Loucy (cell line): ENCODE data around the gene CACNA1C.

Experiments
- H2AFZ ChIP-seq: fragments of 200-600 bp; sonication (generic); 2 replicates; pipeline ENCODE4 v1.6.0; 2016; ENCODE audit warnings: antibody characterized with exemption, mild to moderate bottlenecking, low read length, moderate library complexity
- H3F3A ChIP-seq: fragments of 200-600 bp; 2 replicates; pipeline ENCODE4 v1.6.0; 2016; ENCODE audit warnings: antibody characterized with exemption, low read depth, mild to moderate bottlenecking
- H3K27me3 ChIP-seq: fragments of 200-600 bp; sonication (generic); 2 replicates; pipeline ENCODE4 v1.6.1; 2014; ENCODE audit warnings: low read length, mild to moderate bottlenecking; ENCODE audit not compliant: insufficient read depth, poor library complexity, severe bottlenecking
- H3K36me3 ChIP-seq: fragments of 200-600 bp; sonication (generic); 2 replicates; pipeline ENCODE4 v1.6.1; 2016; ENCODE audit warnings: low read length; ENCODE audit not compliant: insufficient read depth
- H3K4me1 ChIP-seq: fragments of 200-600 bp; sonication (generic); 2 replicates; pipeline ENCODE4 v1.5.1; 2014; ENCODE audit warnings: low read length, mild to moderate bottlenecking; ENCODE audit not compliant: insufficient read depth, poor library complexity, severe bottlenecking
- H3K4me2 ChIP-seq: fragments of 200-600 bp; sonication (generic); 2 replicates; pipeline ENCODE4 v1.6.0; 2014; ENCODE audit warnings: antibody characterized with exemption, low read length, low read depth, mild to moderate bottlenecking; ENCODE audit not compliant: poor library complexity, severe bottlenecking
- H3K4me3 ChIP-seq: fragments of 200-600 bp; sonication (generic); 2 replicates; pipeline ENCODE4 v1.5.1; 2014; ENCODE audit warnings: low read length, mild to moderate bottlenecking, mixed read lengths; ENCODE audit not compliant: poor library complexity, severe bottlenecking
- H3K79me2 ChIP-seq: fragments of 200-600 bp; sonication (generic); 2 replicates; pipeline ENCODE4 v1.6.1; 2014; ENCODE audit warnings: low read length; ENCODE audit not compliant: insufficient read depth
- H3K9ac ChIP-seq: fragments of 200-600 bp; sonication (generic); 2 replicates; pipeline ENCODE4 v1.6.0; 2014; ENCODE audit warnings: mild to moderate bottlenecking, low read depth, low read length, moderate library complexity; ENCODE audit not compliant: poor library complexity, severe bottlenecking
- H3K9me2 ChIP-seq: fragments of 200-600 bp; sonication (generic); replicated peaks from 2 replicates; pipeline ENCODE4 v1.6.1; 2016; ENCODE audit warnings: low read depth, low read length, mixed read lengths
- H3K9me3 ChIP-seq: fragments of 200-600 bp; sonication (generic); 2 replicates; pipeline ENCODE4 v1.6.1; 2014; ENCODE audit warnings: mild to moderate bottlenecking, antibody characterized with exemption, low read length, low read depth; ENCODE audit not compliant: insufficient read depth
- H4K20me1 ChIP-seq: fragments of 200-600 bp; sonication (generic); 2 replicates; pipeline ENCODE4 v1.6.0; 2014; ENCODE audit warnings: antibody characterized with exemption, low read length, mild to moderate bottlenecking; ENCODE audit not compliant: insufficient read depth, poor library complexity, severe bottlenecking
- CTCF ChIP-seq: fragments of 200-600 bp; sonication (generic); conservative IDR thresholded peaks from 2 replicates; pipeline ENCODE4 v1.5.1; 2014; ENCODE audit warnings: mild to moderate bottlenecking, antibody characterized with exemption, low read length
- EZH2phosphoT487 ChIP-seq: fragments of 200-600 bp; IDR thresholded peaks from 2 replicates; pipeline ENCODE4 v1.6.1; 2018; ENCODE audit warnings: antibody characterized with exemption, mild to moderate bottlenecking, moderate library complexity, borderline replicate concordance

Gene CACNA1C

GRCh38 chr12:2735432-2735831 lies 682.6 kb downstream of the CACNA1C start:
- Histone ChIP-seq H3K4me3 (no peak overlapping the region), H3K4me2 (no peak overlapping the region), H4K20me1 (no peaks in the 10 kb centered on the region), H2AFZ (no peak overlapping the region), H3K79me2 (no peaks in the 10 kb centered on the region), H3K4me1 (no peaks in the 10 kb centered on the region), H3F3A (no peaks in the 10 kb centered on the region), H3K9ac (no peak overlapping the region), H3K27me3 (no peaks in the 10 kb centered on the region), H3K36me3 (no peaks in the 10 kb centered on the region), H3K9me2 (no peaks in the 10 kb centered on the region), H3K9me3 (no peaks in the 10 kb centered on the region)
- TF ChIP-seq EZH2phosphoT487, result no peak
- TF ChIP-seq CTCF, result no peak

- H3F3A ChIP-seq, result no peaks in the 10 kb centered on the region
- H3K27me3 ChIP-seq, result no peaks in the 10 kb centered on the region
- no peak overlapping the region for H3K9ac ChIP-seq
- no peaks in the 10 kb centered on the region for H3K36me3 ChIP-seq
- TF ChIP-seq EZH2phosphoT487 (no peak), CTCF (no peak)
- no peaks in the 10 kb centered on the region for H4K20me1 ChIP-seq
- no peaks in the 10 kb centered on the region for H3K4me1 ChIP-seq
- H3K4me3 ChIP-seq, result no peak overlapping the region
- no peak overlapping the region for H3K4me2 ChIP-seq
- no peaks in the 10 kb centered on the region for H3K79me2 ChIP-seq
- H3K9me2 ChIP-seq, result no peaks in the 10 kb centered on the region
- H3K9me3 ChIP-seq, result no peaks in the 10 kb centered on the region
- no peak overlapping the region for H2AFZ ChIP-seq
Observed at GRCh38 chr12:2737656-2738241, 685.0 kb downstream of the CACNA1C start.

GRCh38 chr12:2739069-2739468 lies 686.3 kb downstream of the CACNA1C start:
- TF ChIP-seq EZH2phosphoT487 (no peak), CTCF (no peak)
- Histone ChIP-seq H3K9me2 (no peaks in the 10 kb centered on the region), H3K79me2 (no peaks in the 10 kb centered on the region), H4K20me1 (no peaks in the 10 kb centered on the region), H3K9ac (no peak overlapping the region), H3K4me3 (no peak overlapping the region), H3K27me3 (no peaks in the 10 kb centered on the region), H3K9me3 (no peaks in the 10 kb centered on the region), H3K4me2 (no peak overlapping the region), H3K4me1 (no peaks in the 10 kb centered on the region), H3K36me3 (no peaks in the 10 kb centered on the region), H3F3A (no peaks in the 10 kb centered on the region), H2AFZ (no peak overlapping the region)
